IMR-90 (cell line): ENCODE measurements around the gene KCNIP3. TPM values are rescaled to one million over a fixed set of nuclear protein-coding genes. Genes with fewer than 3 reads are reported as not detected.

Experiments used
- ATAC-seq: fragments of 200-7000 bp; cut with Tn5 transposase; 2 replicates; pipeline ENCODE4 v1.9.1; 2020; ENCODE audit warnings: low read depth, mild to moderate bottlenecking, moderate library complexity
- BruUV-seq: library from RNA; stranded (reverse); fragments of 400-500 nt; replicated peaks from 2 replicates; lab custom pipeline; 2021; lab: Mats Ljungman, UMichigan
- CTCF ChIA-PET: fragments of 300-600 bp; formaldehyde crosslinking; extraction: SDS; loops from one replicate; lab custom pipeline; 2021; ENCODE audit warnings: antibody characterized with exemption; lab: Yijun Ruan, JAX
- POLR2A ChIA-PET: fragments of 300-600 bp; sonication (Branson Sonifier 250); formaldehyde crosslinking; loops from one replicate; lab custom pipeline; 2022; ENCODE audit warnings: antibody characterized with exemption; ENCODE audit not compliant: unreplicated experiment; lab: Charles Lee
- DNase-seq: peaks from one replicate; pipeline ENCODE4 v3.0.0; 2013
- H2AFZ ChIP-seq: replicated peaks from 2 replicates; pipeline ENCODE3; 2013; ENCODE audit warnings: low read length, mild to moderate bottlenecking; ENCODE audit not compliant: poor library complexity
- H2AK5ac ChIP-seq: 2 replicates; pipeline ENCODE4 v1.6.1; 2013; ENCODE audit warnings: low read depth, low read length, inconsistent platforms
- H2AK9ac ChIP-seq: replicated peaks from 2 replicates; pipeline ENCODE3; 2013; ENCODE audit warnings: mild to moderate bottlenecking, low read depth, low read length, moderate library complexity; ENCODE audit not compliant: poor library complexity
- H2BK120ac ChIP-seq: 2 replicates; pipeline ENCODE4 v1.6.1; 2013; ENCODE audit warnings: low read depth, low read length, inconsistent platforms
- H2BK15ac ChIP-seq: 3 replicates; pipeline ENCODE4 v1.6.1; 2013; ENCODE audit warnings: low read depth, low read length, inconsistent platforms
- H2BK20ac ChIP-seq: 2 replicates; pipeline ENCODE4 v1.6.1; 2013; ENCODE audit warnings: low read depth, mild to moderate bottlenecking, inconsistent platforms, low read length, moderate library complexity
- H2BK5ac ChIP-seq: 2 replicates; pipeline ENCODE4 v1.6.1; 2013; ENCODE audit warnings: mild to moderate bottlenecking, low read depth, low read length, inconsistent platforms; ENCODE audit not compliant: poor library complexity, severe bottlenecking
- H3K14ac ChIP-seq: replicated peaks from 2 replicates; pipeline ENCODE4 v1.6.1; 2013; ENCODE audit warnings: low read depth, low read length, inconsistent platforms
- H3K18ac ChIP-seq: 2 replicates; pipeline ENCODE4 v1.6.1; 2013; ENCODE audit warnings: low read depth, low read length, control low read depth
- H3K23ac ChIP-seq: 2 replicates; pipeline ENCODE4 v1.6.1; 2013; ENCODE audit warnings: low read depth, low read length, inconsistent platforms
- H3K27ac ChIP-seq: 2 replicates; pipeline ENCODE4 v1.5.1; 2013; ENCODE audit warnings: mild to moderate bottlenecking, control low read depth, low read length; ENCODE audit not compliant: insufficient read depth
- H3K27me3 ChIP-seq: 2 replicates; pipeline ENCODE4 v1.6.1; 2013; ENCODE audit warnings: low read length; ENCODE audit not compliant: control insufficient read depth, insufficient read depth
- H3K36me3 ChIP-seq: 2 replicates; pipeline ENCODE4 v1.6.1; 2013; ENCODE audit warnings: low read length, mixed read lengths; ENCODE audit not compliant: control insufficient read depth, insufficient read depth
- H3K4ac ChIP-seq: 2 replicates; pipeline ENCODE4 v1.6.1; 2013; ENCODE audit warnings: low read depth, low read length, inconsistent platforms
- H3K4me1 ChIP-seq: 2 replicates; pipeline ENCODE4 v1.6.1; 2013; ENCODE audit warnings: low read length, mixed read lengths; ENCODE audit not compliant: control insufficient read depth, insufficient read depth
- H3K4me2 ChIP-seq: 2 replicates; pipeline ENCODE4 v1.6.1; 2013; ENCODE audit warnings: low read depth, mild to moderate bottlenecking, control low read depth, low read length, moderate library complexity
- H3K4me3 ChIP-seq: 2 replicates; pipeline ENCODE4 v1.5.1; 2013; ENCODE audit warnings: low read depth, mild to moderate bottlenecking, control low read depth, low read length, moderate library complexity; ENCODE audit not compliant: insufficient read depth
- H3K56ac ChIP-seq: 2 replicates; pipeline ENCODE4 v1.6.1; 2013; ENCODE audit warnings: low read length, inconsistent platforms; ENCODE audit not compliant: insufficient read depth; ENCODE audit errors: extremely low read depth
- H3K79me1 ChIP-seq, 2 experiments: 2 replicates each; pipeline ENCODE4 v1.6.1; 2013; ENCODE audit warnings: low read length in 2 of 2, inconsistent platforms in 1 of 2, low read depth in 1 of 2
- H3K9ac ChIP-seq: 2 replicates; pipeline ENCODE4 v1.6.1; 2013; ENCODE audit warnings: low read depth, low read length, control low read depth
- H3K9me1 ChIP-seq: 2 replicates; pipeline ENCODE4 v1.6.1; 2013; ENCODE audit warnings: low read length, inconsistent platforms; ENCODE audit not compliant: insufficient read depth
- H3K9me3 ChIP-seq: 2 replicates; pipeline ENCODE4 v1.6.1; 2013; ENCODE audit warnings: low read length; ENCODE audit not compliant: control insufficient read depth, insufficient read depth
- H4K20me1 ChIP-seq: 2 replicates; pipeline ENCODE4 v1.6.1; 2013; ENCODE audit warnings: low read length, inconsistent platforms; ENCODE audit not compliant: insufficient read depth
- H4K5ac ChIP-seq: 2 replicates; pipeline ENCODE4 v1.6.1; 2013; ENCODE audit warnings: mild to moderate bottlenecking, low read depth, low read length, control low read depth
- H4K8ac ChIP-seq, 2 experiments: 2 replicates each; pipeline ENCODE4 v1.6.1; 2013; ENCODE audit warnings: low read depth in 2 of 2, low read length in 2 of 2, control low read depth in 1 of 2, inconsistent platforms in 1 of 2
- H4K91ac ChIP-seq: 2 replicates; pipeline ENCODE4 v1.6.1; 2013; ENCODE audit warnings: low read depth, low read length, inconsistent platforms; ENCODE audit not compliant: insufficient read depth
- CEBPB ChIP-seq: IDR thresholded peaks from 2 replicates; pipeline ENCODE4 v1.6.1; 2012; ENCODE audit warnings: low read depth, low read length, improper control_type of control experiment
- MAZ ChIP-seq: IDR thresholded peaks from 2 replicates; pipeline ENCODE4 v1.6.1; 2012; ENCODE audit warnings: low read depth, mild to moderate bottlenecking, low read length, improper control_type of control experiment, moderate library complexity, borderline replicate concordance
- MXI1 ChIP-seq: IDR thresholded peaks from 2 replicates; pipeline ENCODE4 v1.6.1; 2012; ENCODE audit warnings: low read depth, mild to moderate bottlenecking, low read length, moderate library complexity, borderline replicate concordance
- NFE2L2 ChIP-seq: fragments of 150-350 bp; IDR thresholded peaks from 2 replicates; pipeline ENCODE4 v1.6.1; 2016; ENCODE audit warnings: low read depth, mild to moderate bottlenecking, low read length
- POLR2A ChIP-seq: IDR thresholded peaks from 2 replicates; pipeline ENCODE4 v1.6.1; 2012; ENCODE audit warnings: mild to moderate bottlenecking, low read depth, low read length
- RAD21 ChIP-seq: IDR thresholded peaks from 2 replicates; pipeline ENCODE4 v1.6.1; 2012; ENCODE audit warnings: low read length, improper control_type of control experiment
- WGBS, 2 experiments: methylation state at CpG; one replicate each; pipeline versions ENCODE4 v1.1.5 to v1.1.7; 2013; ENCODE audit warnings: missing lambda C conversion rate in 2 of 2; ENCODE audit not compliant: insufficient read length in 1 of 2; ENCODE audit errors: extremely low coverage in 2 of 2; 5-methylcytosine and 5-hydroxymethylcytosine counted together
- dilution Hi-C: fragments of 300-500 bp; cut with HindIII; formaldehyde crosslinking; loops from one replicate; pipeline ENCODE4 v1.14.3; 2018; ENCODE audit warnings: low sequenced_read_pairs; ENCODE audit not compliant: unreplicated experiment
- in situ Hi-C: fragments of 300-500 bp; cut with MboI; formaldehyde crosslinking; loops from 3 replicates; pipeline ENCODE4 v1.14.3; 2019; ENCODE audit warnings: low sequenced_read_pairs, inconsistent platforms, mixed read lengths
- intact Hi-C: fragments of 100-400 bp; cut with micrococcal nuclease; formaldehyde crosslinking; loops from 2 replicates; pipeline ENCODE4 v1.10.0; 2022
- polyA plus RNA-seq, 3 experiments: library from polyadenylated mRNA; depleted of rRNA; stranded (reverse); fragments of >200 nt; gene quantifications; 2 replicates each; pipeline ENCODE4 v1.2.3, GENCODE V29; 2012; ENCODE audit warnings: low replicate concordance in 1 of 3
- total RNA-seq: library from RNA; depleted of rRNA; stranded (reverse); fragments of >200 nt; gene quantifications from 2 replicates; pipeline ENCODE4 v1.2.3, GENCODE V29; 2012
- TF ChIP-seq, protein P1 (sequence below): conservative IDR thresholded peaks from 2 replicates; pipeline ENCODE4 v1.5.1; 2012; ENCODE audit warnings: mild to moderate bottlenecking, low read depth, low read length, improper control_type of control experiment

The KCNIP3 gene
- total and polyA plus RNA-seq, 2 of the 4 experiments (the other 2 are of a cell fraction), result 0.72 to 1.4 TPM

- no peak overlapping the region for H2AK9ac ChIP-seq
- ChIA-PET POLR2A (no interaction called here), CTCF (no interaction called here)
- H3K4me3 ChIP-seq, result no peak overlapping the region
- no peak overlapping the region for H4K8ac ChIP-seq
- dilution Hi-C loops (no loop called here), intact Hi-C loops (no loop called here), in situ Hi-C loops (no loop called here)
- H3K9me3 ChIP-seq, result no peaks in the 10 kb centered on the region
- H2BK15ac ChIP-seq, result no peak overlapping the region
- no peak for TF ChIP-seq NFE2L2
- TF ChIP-seq, protein P1, sequence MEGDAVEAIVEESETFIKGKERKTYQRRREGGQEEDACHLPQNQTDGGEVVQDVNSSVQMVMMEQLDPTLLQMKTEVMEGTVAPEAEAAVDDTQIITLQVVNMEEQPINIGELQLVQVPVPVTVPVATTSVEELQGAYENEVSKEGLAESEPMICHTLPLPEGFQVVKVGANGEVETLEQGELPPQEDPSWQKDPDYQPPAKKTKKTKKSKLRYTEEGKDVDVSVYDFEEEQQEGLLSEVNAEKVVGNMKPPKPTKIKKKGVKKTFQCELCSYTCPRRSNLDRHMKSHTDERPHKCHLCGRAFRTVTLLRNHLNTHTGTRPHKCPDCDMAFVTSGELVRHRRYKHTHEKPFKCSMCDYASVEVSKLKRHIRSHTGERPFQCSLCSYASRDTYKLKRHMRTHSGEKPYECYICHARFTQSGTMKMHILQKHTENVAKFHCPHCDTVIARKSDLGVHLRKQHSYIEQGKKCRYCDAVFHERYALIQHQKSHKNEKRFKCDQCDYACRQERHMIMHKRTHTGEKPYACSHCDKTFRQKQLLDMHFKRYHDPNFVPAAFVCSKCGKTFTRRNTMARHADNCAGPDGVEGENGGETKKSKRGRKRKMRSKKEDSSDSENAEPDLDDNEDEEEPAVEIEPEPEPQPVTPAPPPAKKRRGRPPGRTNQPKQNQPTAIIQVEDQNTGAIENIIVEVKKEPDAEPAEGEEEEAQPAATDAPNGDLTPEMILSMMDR, result no peak
- TF ChIP-seq RAD21, result no peak
- TF ChIP-seq CEBPB, result no peak
- TF ChIP-seq MXI1, result no peak
- TF ChIP-seq MAZ, result no peak
- TF ChIP-seq POLR2A, result no peak
- no peak overlapping the region for H3K14ac ChIP-seq
- 71% methylated on average over 12 of the region's 21 CpGs; no CpG with 5 or more reads in 1 of the 2 experiments for WGBS, 2 experiments
- H3K27me3 ChIP-seq, result peaks cover 2% of the 10 kb centered on the region; the same call in 1 of the 2 replicates
- no peak overlapping the region for H4K91ac ChIP-seq
- H2AFZ ChIP-seq, result no peak overlapping the region
- H3K4me1 ChIP-seq, result no peaks in the 10 kb centered on the region
- no peak overlapping the region for H2BK120ac ChIP-seq
- DNase-seq, result no peak
- H3K36me3 ChIP-seq, result no peaks in the 10 kb centered on the region; the same call in 1 of the 2 replicates
- H3K18ac ChIP-seq, result no peak overlapping the region
- no peak overlapping the region for H3K9ac ChIP-seq
- H3K4me2 ChIP-seq, result no peak overlapping the region
- no peaks in the 10 kb centered on the region for H4K20me1 ChIP-seq
- no peak overlapping the region for H2BK5ac ChIP-seq
- H3K56ac ChIP-seq, result no peak overlapping the region
- H3K79me1 ChIP-seq, result no peaks in the 10 kb centered on the region
- no peak overlapping the region for H2AK5ac ChIP-seq
- H3K23ac ChIP-seq, result no peak overlapping the region
- H3K4ac ChIP-seq, result no peak overlapping the region
- H2BK20ac ChIP-seq, result no peak overlapping the region
- no peak overlapping the region for H4K5ac ChIP-seq
- no peak overlapping the region for H3K27ac ChIP-seq
- no peak for ATAC-seq
- BruUV-seq, result no TSS peak
- H3K9me1 ChIP-seq, result no peaks in the 10 kb centered on the region
Observed at GRCh38 chr2:95375532-95376150, 78.5 kb downstream of the KCNIP3 start.
